ENCODE results near the gene MUC13. TPM values are rescaled to one million over a fixed set of nuclear protein-coding genes. Genes with fewer than 3 reads are reported as not detected.

MUC13 gene
- total RNA-seq, 4 donors from 2014 or later: 0.46 TPM; not detected in 3

DNA sequence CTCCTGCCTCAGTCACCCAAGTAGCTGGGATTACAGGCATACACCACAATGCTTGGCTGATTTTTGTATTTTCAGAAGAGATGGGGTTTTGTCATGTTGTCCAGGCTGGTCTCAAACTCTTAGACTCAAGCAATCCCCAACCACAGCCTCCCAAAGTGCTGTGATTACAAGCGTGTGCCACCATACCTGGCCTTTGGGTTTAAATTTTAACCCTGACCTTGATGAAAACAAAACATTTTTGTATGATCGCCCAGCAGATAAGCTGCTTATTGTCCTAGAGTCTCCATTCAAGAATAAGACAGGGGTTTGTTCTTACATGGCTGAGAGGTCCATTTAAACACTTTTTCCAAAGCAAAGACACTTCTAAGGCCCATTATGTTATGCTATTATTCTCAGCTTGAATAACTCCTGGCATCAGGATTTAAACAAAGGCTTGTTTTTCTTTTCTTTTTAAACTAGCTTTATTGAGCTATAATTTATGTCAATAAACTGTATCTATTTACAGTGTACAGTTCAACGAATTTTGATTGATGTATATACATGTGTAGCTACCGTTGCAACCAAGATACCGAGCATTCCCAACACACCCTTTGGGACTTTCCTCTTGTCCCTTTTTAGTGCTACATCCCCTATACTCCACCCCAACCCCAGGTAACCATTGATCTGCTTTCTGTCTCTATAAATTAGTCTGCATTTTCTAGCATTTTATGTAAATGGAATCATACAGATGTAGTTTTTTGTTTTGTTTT, 1.4 kb upstream of the MUC13 start:
- H3K9me3 ChIP-seq: peaks cover 0 to 4% (median 0%) of the 10 kb centered on the region in 4 donors
- H3K27me3 ChIP-seq: no peaks in the 10 kb centered on the region
- no peaks in the 10 kb centered on the region for H3K36me3 ChIP-seq
- intact Hi-C loops (cut with DNase I): loop anchor here (10.0 kb wide), 1 partner anchor 229 kb away; no protein-coding TSS in a partner anchor
- H3K27ac ChIP-seq (replicated peaks in 1 of 4): no peak overlapping the region
- WGBS: 95% methylated on average over 5 of the region's 5 CpGs
- H3K4me1 ChIP-seq: no peaks in the 10 kb centered on the region
- TF ChIP-seq, protein P1, sequence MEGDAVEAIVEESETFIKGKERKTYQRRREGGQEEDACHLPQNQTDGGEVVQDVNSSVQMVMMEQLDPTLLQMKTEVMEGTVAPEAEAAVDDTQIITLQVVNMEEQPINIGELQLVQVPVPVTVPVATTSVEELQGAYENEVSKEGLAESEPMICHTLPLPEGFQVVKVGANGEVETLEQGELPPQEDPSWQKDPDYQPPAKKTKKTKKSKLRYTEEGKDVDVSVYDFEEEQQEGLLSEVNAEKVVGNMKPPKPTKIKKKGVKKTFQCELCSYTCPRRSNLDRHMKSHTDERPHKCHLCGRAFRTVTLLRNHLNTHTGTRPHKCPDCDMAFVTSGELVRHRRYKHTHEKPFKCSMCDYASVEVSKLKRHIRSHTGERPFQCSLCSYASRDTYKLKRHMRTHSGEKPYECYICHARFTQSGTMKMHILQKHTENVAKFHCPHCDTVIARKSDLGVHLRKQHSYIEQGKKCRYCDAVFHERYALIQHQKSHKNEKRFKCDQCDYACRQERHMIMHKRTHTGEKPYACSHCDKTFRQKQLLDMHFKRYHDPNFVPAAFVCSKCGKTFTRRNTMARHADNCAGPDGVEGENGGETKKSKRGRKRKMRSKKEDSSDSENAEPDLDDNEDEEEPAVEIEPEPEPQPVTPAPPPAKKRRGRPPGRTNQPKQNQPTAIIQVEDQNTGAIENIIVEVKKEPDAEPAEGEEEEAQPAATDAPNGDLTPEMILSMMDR (IDR thresholded peaks at IDR 0.05): no peak
- TF ChIP-seq POLR2AphosphoS5 (IDR thresholded peaks at IDR 0.05) (no peak), EP300 (IDR thresholded peaks at IDR 0.05) (no peak), POLR2A (IDR thresholded peaks at IDR 0.05; ENCODE audit: low read depth) (no peak)
- H3K4me3 ChIP-seq: no peak overlapping the region
- DNase-seq (ENCODE audit: extremely low spot score): no peak

DNA sequence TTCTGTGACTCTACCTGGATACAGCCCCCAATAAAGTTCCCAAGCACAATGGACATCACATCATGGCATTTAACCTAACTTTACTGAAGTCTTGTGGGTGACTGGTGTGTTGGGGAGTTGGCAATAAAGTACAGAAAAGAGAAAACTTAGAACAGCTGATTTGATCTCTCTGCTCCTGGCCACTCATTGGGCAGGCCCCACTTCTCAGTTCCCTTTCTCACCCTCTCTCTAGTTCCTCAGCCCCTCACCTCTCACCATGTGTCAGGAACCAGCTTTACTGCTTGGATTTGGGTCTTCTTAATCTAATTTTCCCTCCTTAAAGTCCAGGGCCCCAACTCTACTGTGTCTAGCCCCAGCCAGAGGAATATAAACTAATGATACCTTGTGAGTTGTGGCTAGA, 713 bp upstream of the MUC13 start:
- H3K27ac ChIP-seq (replicated peaks in 1 of 4): no peak overlapping the region
- H3K9me3 ChIP-seq: peaks cover 0 to 4% (median 0%) of the 10 kb centered on the region in 4 donors
- H3K27me3 ChIP-seq: no peaks in the 10 kb centered on the region
- H3K4me1 ChIP-seq: peaks cover 0 to 2% (median 0%) of the 10 kb centered on the region in 4 donors
- no peak for DNase-seq (ENCODE audit: extremely low spot score)
- no peaks in the 10 kb centered on the region for H3K36me3 ChIP-seq
- no peak overlapping the region for H3K4me3 ChIP-seq
- TF ChIP-seq, protein P1 (IDR thresholded peaks at IDR 0.05): no peak
- intact Hi-C loops (cut with DNase I): loop anchor here (10.0 kb wide), 1 partner anchor 230 kb away; no protein-coding TSS in a partner anchor

DNA sequence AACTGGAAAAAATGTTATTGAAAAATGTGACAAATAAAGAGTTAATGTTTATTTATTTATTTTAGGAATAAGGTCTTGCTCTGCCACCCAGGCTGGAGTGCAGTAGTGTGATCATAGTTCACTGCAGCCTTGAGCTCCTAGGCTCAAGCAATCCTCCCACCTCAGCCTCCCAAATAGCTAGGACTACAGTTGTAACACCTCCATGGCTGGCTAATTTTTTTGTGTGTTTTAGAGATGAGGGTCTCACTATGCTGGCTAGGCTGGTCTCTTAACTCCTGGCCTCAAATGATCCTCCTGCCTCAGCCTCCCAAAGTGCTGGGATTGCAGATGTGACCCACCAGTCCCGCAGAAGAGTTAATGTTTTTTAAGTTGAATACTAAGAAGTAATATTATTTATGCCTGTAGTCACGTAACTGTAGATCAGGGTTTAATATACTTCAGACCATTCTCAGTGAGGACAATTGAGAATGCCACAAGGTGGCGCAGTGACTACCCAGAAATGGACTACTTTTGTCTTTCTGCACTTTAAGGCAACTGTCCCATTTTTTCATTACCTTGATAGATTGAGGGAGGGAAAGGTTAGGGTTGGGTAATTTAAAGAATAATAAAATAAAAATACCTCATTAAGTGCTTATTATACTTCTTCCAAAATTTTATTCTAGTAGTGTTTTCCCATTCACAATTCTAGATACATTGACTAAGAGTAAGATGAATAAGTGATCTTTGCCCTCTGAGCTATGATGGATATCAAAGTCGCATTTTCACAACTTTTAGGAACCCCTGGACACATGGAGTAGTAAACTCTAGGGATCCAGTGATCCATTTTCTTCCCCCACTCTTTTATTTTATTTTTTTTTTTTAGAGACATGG, 6.0 kb downstream of the MUC13 start:
- Histone ChIP-seq H3K4me1 (peaks cover 0 to 13% (median 2%) of the 10 kb centered on the region in 4 donors), H3K36me3 (no peaks in the 10 kb centered on the region), H3K4me3 (no peak overlapping the region), H3K9me3 (no peaks in the 10 kb centered on the region), H3K27me3 (no peaks in the 10 kb centered on the region), H3K27ac (replicated peaks in 1 of 4) (no peak overlapping the region)
- TF ChIP-seq, protein P1 (IDR thresholded peaks at IDR 0.05): peak; percentile 69 to 74 (median 71)
- TF ChIP-seq EP300 (IDR thresholded peaks at IDR 0.05) (no peak), POLR2AphosphoS5 (IDR thresholded peaks at IDR 0.05) (no peak)
- no peak for DNase-seq (ENCODE audit: extremely low spot score)
- WGBS: 32% methylated on average over 4 of the region's 4 CpGs
- intact Hi-C loops (cut with DNase I): loop anchor here (5.0 to 10.0 kb wide), 2 partner anchors 509 to 656 kb away; no protein-coding TSS in a partner anchor

DNA sequence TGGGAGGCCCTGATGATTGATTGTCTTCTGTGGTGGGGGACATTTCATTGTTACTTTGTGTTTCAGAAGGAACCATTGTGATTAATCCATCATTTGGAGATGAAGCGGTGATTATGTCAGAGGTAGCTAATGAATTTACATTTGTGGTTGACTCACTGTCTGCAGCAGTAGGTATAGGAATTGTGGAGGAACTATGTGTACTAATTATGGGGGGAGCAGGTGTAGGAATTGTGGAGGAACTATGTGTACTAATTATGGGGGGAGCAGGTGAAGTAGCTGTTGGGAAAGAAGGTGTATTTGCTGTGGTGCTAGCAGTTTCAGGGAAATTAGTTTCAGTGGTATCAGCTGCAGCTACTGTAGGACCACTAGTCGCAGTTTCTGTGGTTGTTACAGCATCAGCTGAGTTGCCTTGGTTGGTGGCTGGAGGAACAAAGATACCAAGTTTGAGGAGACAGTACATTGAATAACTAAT, 6.9 kb downstream of the MUC13 start:
- TF ChIP-seq POLR2A (IDR thresholded peaks at IDR 0.05; ENCODE audit: low read depth) (no peak), POLR2AphosphoS5 (IDR thresholded peaks at IDR 0.05) (no peak), EP300 (IDR thresholded peaks at IDR 0.05) (no peak)
- TF ChIP-seq, protein P1 (IDR thresholded peaks at IDR 0.05): no peak
- Histone ChIP-seq H3K27me3 (no peaks in the 10 kb centered on the region), H3K4me1 (peaks cover 0 to 13% (median 2%) of the 10 kb centered on the region in 4 donors), H3K4me3 (no peak overlapping the region), H3K27ac (replicated peaks in 1 of 4) (no peak overlapping the region), H3K36me3 (no peaks in the 10 kb centered on the region), H3K9me3 (no peaks in the 10 kb centered on the region)
- intact Hi-C loops (cut with DNase I): loop anchor here (5.0 to 10.0 kb wide), 2 partner anchors 510 to 657 kb away; no protein-coding TSS in a partner anchor
- DNase-seq (ENCODE audit: extremely low spot score): no peak
- WGBS: 93% methylated on average over 2 of the region's 2 CpGs

Data from esophagus muscularis mucosa (tissue), 4 donors.